ENCODE measurements around the gene ZC3H18.

Gene ZC3H18

DNA sequence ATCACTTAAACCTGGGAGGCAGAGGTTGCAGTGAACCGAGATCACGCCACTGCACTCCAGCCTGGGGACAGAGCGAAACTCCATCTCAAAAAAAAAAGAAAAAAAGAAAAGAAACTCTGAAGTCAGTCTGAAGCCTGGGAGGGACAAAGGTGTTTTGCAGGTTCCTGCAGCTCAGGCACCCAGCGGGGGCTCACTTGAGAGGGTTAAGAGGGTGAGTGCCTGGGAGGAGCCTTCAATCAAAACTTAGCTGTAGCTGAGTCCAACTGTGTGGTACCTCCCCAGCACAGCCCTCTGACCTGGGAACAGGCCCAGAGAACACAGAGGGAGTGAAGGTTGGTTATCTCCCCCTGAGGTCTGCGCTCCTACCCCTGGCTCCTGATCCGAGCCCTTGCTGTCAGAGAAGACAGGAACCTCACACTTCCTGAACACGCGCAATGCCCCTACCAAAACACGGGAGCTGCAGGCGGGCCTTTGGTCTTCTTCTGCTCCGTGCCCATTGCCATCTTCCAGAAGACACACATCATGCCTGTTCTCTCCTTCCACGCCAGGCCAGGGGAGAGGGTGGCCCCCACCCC lies 20.4 kb upstream of the ZC3H18 start:
- no peak for DNase-seq (ENCODE audit: low spot score)

DNA sequence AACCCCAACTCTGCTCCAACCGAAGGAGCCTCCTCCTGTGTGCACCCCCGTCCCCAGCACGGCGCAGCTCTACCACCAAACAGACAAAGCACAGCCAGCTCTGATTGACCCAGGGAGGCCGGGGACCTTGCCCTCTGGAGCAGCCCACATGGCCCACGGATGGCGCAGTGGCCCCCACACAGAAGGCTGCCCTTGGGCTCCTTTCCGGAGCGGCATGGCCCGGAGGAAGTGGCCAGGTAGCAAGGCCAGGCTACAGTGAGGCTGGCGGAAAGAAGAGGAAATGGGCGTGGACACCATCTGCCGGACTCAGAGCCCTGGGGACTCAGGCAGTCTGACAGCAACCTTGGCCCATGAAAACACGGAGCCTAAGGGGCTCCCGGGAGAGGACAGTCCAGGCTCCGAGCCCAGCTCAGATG lies 19.9 kb upstream of the ZC3H18 start:
- DNase-seq (ENCODE audit: low spot score), result no peak

- DNase-seq (ENCODE audit: low spot score), result no peak
Observed at GRCh38 chr16:88552166-88552565, 18.0 kb upstream of the ZC3H18 start.

DNA sequence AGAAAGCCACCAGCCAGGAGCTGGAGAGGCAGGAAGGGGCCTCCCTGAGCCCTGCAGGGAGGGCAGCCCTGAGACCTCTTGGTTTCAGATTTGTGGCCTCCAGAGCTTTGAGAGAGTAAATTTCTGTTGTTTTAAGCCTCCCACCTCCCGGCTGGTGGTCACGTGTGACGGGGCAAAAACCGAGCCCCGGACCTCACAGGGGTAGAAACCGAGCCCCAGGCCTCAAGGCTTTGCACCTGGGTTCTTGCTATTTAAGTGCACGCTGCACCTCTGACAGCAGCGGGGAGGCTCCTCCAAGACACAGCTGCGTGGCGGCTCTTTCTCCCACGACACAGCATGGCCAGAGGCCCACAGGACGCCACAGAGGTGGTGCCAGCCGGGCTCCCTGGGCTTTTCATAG lies 17.4 kb upstream of the ZC3H18 start:
- DNase-seq (ENCODE audit: low spot score), result no peak

DNA sequence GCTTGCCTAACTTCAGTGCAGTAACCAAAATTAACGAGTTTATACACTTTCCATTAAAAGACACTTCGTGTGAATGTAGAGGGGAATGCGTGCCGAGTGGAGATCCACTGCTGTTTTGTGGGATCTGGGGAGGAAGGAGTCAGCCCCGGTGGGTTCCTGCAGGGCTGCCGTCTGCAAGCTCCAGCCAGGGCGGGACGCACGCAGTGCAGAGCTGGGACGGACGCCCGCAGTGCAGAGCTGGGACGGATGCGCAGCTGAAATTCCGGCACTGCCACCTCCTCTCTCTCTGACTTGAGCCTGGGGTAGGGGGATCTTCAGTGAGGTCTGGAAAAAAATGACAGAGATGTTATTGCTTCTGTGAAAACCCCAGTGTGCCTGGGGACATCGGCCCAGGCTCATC lies 16.5 kb upstream of the ZC3H18 start:
- DNase-seq (ENCODE audit: low spot score), result no peak

DNA sequence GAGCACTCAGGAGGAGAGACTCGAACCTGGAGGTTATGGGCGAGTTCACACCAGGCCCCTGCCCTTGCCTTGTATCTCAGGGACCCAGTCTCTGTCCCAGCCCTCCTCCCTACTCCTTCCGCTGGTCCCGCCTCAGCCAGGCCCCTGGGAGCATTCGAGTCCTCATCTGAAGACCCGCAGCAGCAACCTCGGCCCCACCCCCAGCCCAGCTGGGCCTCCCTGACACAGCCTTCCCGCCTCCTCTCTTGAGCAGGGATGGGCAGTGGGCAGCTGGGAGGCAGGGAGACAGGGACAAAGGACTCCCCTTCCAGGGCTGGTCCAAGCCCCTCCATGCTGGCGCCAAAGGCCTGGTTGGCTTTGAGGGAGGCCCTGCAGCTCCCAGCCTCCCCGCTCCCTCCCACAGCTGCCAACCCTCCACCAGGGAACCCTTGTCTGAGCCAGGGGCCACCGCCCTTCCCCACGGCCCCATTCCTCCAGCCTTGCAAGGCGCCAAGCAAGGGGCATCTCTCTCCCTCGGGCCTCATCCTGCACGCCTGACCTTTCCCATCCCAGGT lies 15.4 kb upstream of the ZC3H18 start:
- peak; percentile 55 for DNase-seq (ENCODE audit: low spot score)

DNA sequence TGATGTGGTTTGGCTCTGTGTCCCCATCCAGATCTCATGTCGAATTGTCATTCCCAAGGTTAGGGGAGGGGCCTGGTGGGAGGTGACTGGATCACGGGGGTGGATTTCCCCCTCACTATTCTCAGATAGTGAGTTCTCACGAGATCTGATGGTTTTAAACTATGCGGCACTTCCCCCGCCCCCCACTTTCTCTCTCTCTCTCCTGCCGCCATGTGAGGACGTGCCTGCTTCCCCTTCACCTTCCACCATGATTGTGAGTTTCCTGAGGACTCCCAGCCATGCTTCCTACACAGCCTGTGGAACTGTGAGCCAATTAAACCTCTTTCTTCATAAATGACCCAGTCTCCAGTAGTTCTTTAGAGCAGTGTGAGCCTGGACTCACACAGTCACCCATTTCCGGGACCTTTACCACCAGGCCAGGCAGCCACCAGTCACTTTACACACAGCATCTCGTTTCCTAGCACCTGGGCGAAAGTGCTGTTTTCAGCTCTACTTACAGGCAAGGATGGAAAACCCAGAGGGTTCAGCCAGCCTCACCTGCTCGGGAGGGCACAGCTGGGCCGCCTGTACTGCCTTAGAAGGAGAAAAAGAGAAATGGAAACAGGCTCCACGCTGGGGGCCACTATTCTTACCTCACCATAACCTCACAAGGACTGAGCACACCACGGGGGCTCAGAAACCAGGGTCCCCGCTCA lies 13.8 kb upstream of the ZC3H18 start:
- DNase-seq (ENCODE audit: low spot score), result no peak

DNA sequence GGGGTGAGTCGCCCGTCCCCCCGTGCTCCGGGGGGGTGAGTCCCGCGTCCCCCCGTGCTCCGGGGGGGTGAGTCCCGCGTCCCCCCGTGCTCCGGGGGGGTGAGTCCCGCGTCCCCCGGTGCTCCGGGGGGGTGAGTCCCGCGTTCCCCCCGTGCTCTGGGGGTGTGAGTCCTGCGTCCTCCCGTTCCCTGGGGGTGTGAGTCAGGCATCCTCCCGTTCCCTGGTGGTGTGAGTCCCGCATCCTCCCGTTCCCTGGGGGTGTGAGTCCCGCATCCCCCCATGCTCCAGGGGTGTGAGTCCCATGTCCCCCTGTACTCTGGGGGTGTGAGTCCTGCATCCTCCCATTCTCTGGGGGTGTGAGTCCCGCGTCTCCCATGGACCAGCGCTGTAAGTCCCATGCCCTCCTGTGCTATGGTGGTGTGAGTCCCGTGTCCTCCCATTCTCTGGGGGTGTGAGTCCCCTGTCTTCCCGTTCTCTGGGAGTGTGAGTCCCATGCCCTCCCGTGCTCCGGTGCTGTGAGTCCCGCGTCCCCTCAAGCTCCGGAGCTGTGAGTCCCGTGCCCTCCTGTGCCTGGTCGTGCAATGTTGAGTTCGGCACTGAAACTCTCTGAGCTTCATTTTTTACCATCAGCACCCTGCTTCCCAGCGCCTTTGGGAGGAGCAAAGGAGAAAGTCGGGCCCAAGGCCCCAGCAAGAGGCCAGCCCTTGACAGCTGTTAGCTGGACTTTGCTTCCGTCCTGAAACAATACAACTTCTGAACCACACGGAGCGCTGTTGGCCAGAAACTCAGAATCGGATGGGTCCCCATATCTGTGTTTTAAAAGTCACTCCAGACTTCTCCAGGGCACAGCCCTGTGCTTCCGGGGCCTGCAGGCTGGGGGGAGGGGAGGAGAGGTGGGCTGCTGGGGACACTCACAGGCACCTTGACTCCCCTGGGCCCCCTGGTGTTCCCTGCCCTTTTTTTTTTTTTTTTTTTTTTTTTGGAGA lies 11.5 kb upstream of the ZC3H18 start:
- peak; percentile 83 for DNase-seq (ENCODE audit: low spot score)

DNA sequence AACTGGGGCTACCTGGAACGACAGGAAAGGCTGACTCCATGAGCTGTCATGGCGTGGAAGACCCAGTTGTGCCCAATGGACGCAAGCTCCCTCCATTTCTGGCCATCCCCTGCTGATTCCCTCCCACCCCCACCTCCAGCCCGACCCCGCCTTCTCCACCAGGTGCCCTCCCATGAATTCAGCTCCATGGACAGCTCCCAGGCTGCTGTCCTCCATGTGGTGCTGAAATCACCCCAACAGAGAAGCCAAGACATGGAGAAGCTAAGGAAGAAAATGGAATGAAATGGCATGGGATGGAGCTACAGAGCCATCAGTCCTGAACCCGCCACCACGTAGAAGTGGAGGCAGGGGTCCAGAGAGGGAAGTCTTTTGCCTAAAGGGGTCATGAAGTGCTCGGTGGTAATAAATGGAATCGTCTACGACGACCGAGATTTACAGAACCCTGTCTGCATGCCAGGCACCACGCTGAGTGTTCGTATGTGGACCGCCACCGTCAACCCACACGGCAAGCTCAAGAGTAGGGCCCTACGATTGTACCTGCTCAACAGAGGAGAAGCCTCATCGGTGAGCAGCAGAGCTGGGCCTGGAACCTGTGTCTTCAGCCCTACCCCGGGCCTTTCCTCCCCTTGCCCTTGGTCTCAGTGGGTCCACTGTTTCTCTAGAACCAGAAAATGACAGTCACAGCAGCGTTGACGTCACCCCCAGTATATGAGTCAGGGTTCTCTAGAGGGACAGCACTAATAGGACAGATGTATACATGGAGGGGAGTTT lies 9.3 kb upstream of the ZC3H18 start:
- no peak for DNase-seq (ENCODE audit: low spot score)

DNA sequence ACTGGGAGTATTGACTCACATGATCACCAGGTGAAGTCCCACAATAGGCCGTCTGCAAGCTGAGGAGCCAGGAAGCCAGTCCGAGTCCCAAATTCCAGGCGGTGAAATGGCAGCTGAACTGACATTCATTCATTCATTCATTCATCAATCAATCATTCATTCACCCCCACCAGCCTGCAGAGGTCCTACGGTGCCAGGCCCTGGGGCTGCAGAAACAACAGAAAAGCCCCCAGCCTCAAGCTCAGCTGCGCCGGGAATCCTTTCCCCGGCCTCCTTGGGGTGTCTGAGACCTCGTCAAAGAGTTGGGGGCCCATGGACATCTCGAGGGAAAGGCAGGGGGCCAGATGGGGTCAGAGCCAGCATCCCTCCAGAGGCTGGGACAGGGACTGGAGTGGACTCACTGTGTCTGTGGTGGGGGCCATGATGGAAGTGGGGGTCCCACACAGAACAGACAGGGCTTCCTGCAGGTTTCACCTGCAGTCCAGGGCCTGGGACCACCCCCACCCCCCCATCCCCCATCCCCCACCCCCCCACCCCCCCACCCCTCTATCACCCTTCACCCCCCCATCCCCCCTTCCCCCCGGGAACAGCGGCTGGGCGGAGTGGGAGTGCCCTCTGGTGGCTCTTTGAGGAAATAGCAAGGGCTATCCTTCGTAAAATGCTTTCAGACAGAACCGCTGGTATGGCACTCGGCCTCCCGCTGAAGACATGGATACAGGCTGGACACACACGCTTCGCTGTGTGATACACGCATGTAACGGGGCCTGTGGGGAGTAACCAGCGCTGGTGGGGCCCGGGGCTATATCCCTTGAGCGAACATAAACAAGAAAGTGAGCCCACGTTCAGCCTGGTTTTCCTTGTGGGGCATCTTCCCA lies 8.5 kb upstream of the ZC3H18 start:
- DNase-seq (ENCODE audit: low spot score), result peak; percentile 62

GRCh38 chr16:88566158-88566557 lies 4.0 kb upstream of the ZC3H18 start:
- DNase-seq (ENCODE audit: low spot score), result no peak

- DNase-seq (ENCODE audit: low spot score), result no peak
Observed at GRCh38 chr16:88568710-88569613, 1.2 kb upstream of the ZC3H18 start.

GRCh38 chr16:88569614-88569984 lies 604 bp upstream of the ZC3H18 start:
- no peak for DNase-seq (ENCODE audit: low spot score)

DNA sequence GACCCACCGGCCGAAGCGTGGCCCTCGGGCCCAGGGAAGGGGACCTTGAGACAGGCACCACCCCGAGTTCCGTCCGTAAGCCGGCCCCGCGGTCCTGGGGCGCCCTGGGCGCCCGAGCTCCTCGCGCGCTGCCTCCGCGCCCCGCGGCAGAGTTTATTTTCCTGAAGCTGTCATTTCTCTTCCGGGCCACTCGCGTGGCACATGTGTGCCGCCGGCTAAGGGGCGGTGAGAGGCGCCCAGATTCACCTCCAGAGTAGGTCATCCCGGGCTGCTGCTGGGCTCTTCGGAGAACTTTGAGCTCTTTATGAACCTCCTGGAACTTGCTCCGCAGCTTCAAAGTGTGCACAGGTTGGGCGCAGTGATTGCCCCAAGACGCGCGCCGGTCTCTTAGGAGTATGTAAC lies 489 bp downstream of the ZC3H18 start:
- no peak for DNase-seq (ENCODE audit: low spot score)

- DNase-seq (ENCODE audit: low spot score), result no peak
Observed at GRCh38 chr16:88575251-88575650, 5.0 kb downstream of the ZC3H18 start.

DNA sequence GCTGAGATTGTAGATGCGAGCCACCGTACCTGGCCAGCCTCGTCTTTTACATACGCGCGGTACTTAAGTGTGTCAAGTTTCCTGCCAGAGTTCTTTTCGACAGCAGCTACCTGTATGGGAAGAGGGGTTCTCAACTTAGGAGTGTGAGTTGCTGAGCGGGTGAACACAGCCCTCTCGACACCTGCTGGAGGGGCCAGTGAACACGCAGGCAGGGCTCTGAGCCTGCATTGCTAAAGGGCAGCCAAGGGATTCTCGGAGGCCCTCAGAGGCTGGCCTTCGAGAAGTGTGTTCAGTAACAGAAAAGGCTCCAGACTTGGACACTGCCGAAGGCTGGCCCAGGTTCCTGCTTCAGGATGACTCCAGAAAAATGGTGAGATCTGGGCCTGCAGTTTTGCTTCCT lies 6.1 kb downstream of the ZC3H18 start:
- DNase-seq (ENCODE audit: low spot score), result no peak

GRCh38 chr16:88577166-88577565 lies 7.0 kb downstream of the ZC3H18 start:
- DNase-seq (ENCODE audit: low spot score), result no peak

- DNase-seq (ENCODE audit: low spot score), result no peak
Observed at GRCh38 chr16:88578446-88579313, 8.5 kb downstream of the ZC3H18 start.
